A549 (cell line): Measurements from ENCODE around the gene MRPL42.

Experiments
- CEBPB ChIP-seq, 2 experiments: fragments of >200 bp in 1 of 2; sonication (Bioruptor Twin) in 1 of 2; formaldehyde crosslinking in 1 of 2; IDR thresholded peaks; 2 replicates each; pipeline ENCODE4 v1.6.1; 2012 to 2016
- CHD4 ChIP-seq: fragments of 200-600 bp; sonication (generic); IDR thresholded peaks from 2 replicates; pipeline ENCODE4 v1.6.1; 2016; ENCODE audit warnings: antibody characterized with exemption, mild to moderate bottlenecking, borderline replicate concordance
- CTCF ChIP-seq: fragments of >200 bp; sonication (Bioruptor Twin); formaldehyde crosslinking; IDR thresholded peaks from 3 replicates; pipeline ENCODE4 v1.5.1; 2016
- ELK1 ChIP-seq: fragments of 150-350 bp; IDR thresholded peaks from 2 replicates; pipeline ENCODE4 v1.6.1; 2014; ENCODE audit warnings: low read depth, mild to moderate bottlenecking, low read length
- EP300 ChIP-seq, 2 experiments: fragments of >200 bp; sonication (Bioruptor Twin); formaldehyde crosslinking; IDR thresholded peaks; 2 replicates in 1 of 2; 3 replicates in 1 of 2; pipeline ENCODE4 v1.6.1; 2016 to 2017
- KDM1A ChIP-seq: fragments of 200-600 bp; sonication (generic); IDR thresholded peaks from 2 replicates; pipeline ENCODE4 v1.6.1; 2016; ENCODE audit warnings: low read depth, mild to moderate bottlenecking
- POLR2A ChIP-seq: IDR thresholded peaks from 2 replicates; pipeline ENCODE4 v1.6.1; 2012; ENCODE audit warnings: mild to moderate bottlenecking, low read length
- RARB ChIP-seq: fragments of 250-450 bp; sonication (Bioruptor Pico); IDR thresholded peaks from 2 replicates; pipeline ENCODE4 v1.8.0; 2021; ENCODE audit warnings: mild to moderate bottlenecking, moderate library complexity
- RCOR1 ChIP-seq: fragments of 150-350 bp; IDR thresholded peaks from 2 replicates; pipeline ENCODE4 v1.6.1; 2014; ENCODE audit warnings: antibody characterized with exemption, low read length, low read depth
- REST ChIP-seq: fragments of 200-600 bp; sonication (generic); IDR thresholded peaks from 2 replicates; pipeline ENCODE4 v1.6.1; 2016; ENCODE audit warnings: antibody characterized with exemption, mild to moderate bottlenecking, moderate library complexity
- TP53 ChIP-seq: fragments of 250-450 bp; sonication (Bioruptor Pico); IDR thresholded peaks from 2 replicates; pipeline ENCODE4 v1.5.0; 2021; ENCODE audit warnings: mild to moderate bottlenecking, moderate library complexity
- USF2 ChIP-seq: fragments of 450-650 bp; IDR thresholded peaks from 2 replicates; pipeline ENCODE4 v1.6.1; 2014; ENCODE audit warnings: antibody characterized with exemption

- TF ChIP-seq POLR2A = no peak
- TF ChIP-seq CTCF = no peak
- no peak for TF ChIP-seq ELK1
- no peak for TF ChIP-seq EP300 (IDR thresholded peaks at IDR 0.05)
- TF ChIP-seq RARB (CRISPR knock-in tag) = no peak
- peak; percentile 26; the same call in 1 of the 2 replicates for TF ChIP-seq USF2
- no peak for TF ChIP-seq CHD4
- TF ChIP-seq RCOR1 = no peak
- no peak for TF ChIP-seq KDM1A
- TF ChIP-seq CEBPB (IDR thresholded peaks at IDR 0.05) = no peak
- TF ChIP-seq TP53 (CRISPR knock-in tag) = no peak
- TF ChIP-seq REST = no peak
Observed at GRCh38 chr12:93460003-93460402, 7.3 kb upstream of the MRPL42 start.
